Progenitor cell of endocrine pancreas (in vitro differentiated cells): ENCODE measurements around the gene FNBP1L. TPM values are rescaled to one million over a fixed set of nuclear protein-coding genes. Genes with fewer than 3 reads are reported as not detected.

ENCODE experiments used
- DNase-seq: peaks from one replicate; pipeline ENCODE4 v3.0.0; 2021; ENCODE audit warnings: low spot score; ENCODE audit not compliant: unreplicated experiment
- H3K27ac Mint-ChIP-seq: 2 replicates; pipeline ENCODE4 v1.8.0; 2021; ENCODE audit warnings: mild to moderate bottlenecking, moderate library complexity, mixed read lengths
- H3K27me3 Mint-ChIP-seq: 2 replicates; pipeline ENCODE4 v1.8.0; 2021; ENCODE audit warnings: mixed read lengths
- H3K36me3 Mint-ChIP-seq: 2 replicates; pipeline ENCODE4 v1.8.0; 2022; ENCODE audit warnings: mixed read lengths; ENCODE audit not compliant: insufficient read depth
- H3K4me1 Mint-ChIP-seq: 2 replicates; pipeline ENCODE4 v1.8.0; 2021; ENCODE audit warnings: low read depth, mixed read lengths
- H3K4me3 Mint-ChIP-seq: 2 replicates; pipeline ENCODE4 v1.8.0; 2021; ENCODE audit warnings: low read depth, mild to moderate bottlenecking, moderate library complexity, mixed read lengths
- H3K9me3 Mint-ChIP-seq: 2 replicates; pipeline ENCODE4 v1.8.0; 2021; ENCODE audit warnings: low read depth, mixed read lengths
- total RNA-seq: library from RNA; stranded (reverse); gene quantifications from 2 replicates; pipeline ENCODE4 v1.2.1, GENCODE V29; 2021
- TF ChIP-seq, protein P1 (sequence below): fragments of 200-600 bp; sonication (generic); IDR thresholded peaks from one replicate; pipeline ENCODE4 v1.5.0; 2021; ENCODE audit warnings: antibody characterized with exemption, mild to moderate bottlenecking; ENCODE audit not compliant: unreplicated experiment

Gene FNBP1L
- total RNA-seq, 1 donor from 2014 or later, result 136 TPM

DNA sequence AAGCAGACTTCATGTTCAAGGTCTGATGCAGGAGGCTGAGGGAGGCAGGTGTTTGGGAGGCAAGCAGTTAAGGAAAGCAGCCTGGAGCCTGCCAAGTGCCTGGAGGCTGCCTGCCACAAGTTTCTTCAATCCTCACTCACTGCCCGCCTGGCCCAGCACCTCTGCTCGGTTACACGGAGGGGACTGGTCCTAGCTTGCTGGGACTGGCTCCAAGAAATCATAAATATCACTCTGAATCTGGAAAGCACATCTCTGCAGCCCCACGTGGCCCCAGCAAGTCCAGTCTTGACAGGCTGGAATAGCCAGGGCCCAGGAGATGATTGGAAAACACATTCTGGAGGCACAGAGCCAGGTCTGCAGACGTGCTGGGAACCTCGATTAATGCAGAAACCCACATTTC lies 149.8 kb downstream of the FNBP1L start:
- Mint-ChIP-seq H3K27me3 (no peaks in the 10 kb centered on the region), H3K4me1 (peaks cover 16% of the 10 kb centered on the region), H3K4me3 (no peak overlapping the region), H3K36me3 (peaks cover 2% of the 10 kb centered on the region), H3K27ac (no peak overlapping the region), H3K9me3 (no peaks in the 10 kb centered on the region)
- TF ChIP-seq, protein P1, sequence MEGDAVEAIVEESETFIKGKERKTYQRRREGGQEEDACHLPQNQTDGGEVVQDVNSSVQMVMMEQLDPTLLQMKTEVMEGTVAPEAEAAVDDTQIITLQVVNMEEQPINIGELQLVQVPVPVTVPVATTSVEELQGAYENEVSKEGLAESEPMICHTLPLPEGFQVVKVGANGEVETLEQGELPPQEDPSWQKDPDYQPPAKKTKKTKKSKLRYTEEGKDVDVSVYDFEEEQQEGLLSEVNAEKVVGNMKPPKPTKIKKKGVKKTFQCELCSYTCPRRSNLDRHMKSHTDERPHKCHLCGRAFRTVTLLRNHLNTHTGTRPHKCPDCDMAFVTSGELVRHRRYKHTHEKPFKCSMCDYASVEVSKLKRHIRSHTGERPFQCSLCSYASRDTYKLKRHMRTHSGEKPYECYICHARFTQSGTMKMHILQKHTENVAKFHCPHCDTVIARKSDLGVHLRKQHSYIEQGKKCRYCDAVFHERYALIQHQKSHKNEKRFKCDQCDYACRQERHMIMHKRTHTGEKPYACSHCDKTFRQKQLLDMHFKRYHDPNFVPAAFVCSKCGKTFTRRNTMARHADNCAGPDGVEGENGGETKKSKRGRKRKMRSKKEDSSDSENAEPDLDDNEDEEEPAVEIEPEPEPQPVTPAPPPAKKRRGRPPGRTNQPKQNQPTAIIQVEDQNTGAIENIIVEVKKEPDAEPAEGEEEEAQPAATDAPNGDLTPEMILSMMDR, result no peak
- no peak for DNase-seq

DNA sequence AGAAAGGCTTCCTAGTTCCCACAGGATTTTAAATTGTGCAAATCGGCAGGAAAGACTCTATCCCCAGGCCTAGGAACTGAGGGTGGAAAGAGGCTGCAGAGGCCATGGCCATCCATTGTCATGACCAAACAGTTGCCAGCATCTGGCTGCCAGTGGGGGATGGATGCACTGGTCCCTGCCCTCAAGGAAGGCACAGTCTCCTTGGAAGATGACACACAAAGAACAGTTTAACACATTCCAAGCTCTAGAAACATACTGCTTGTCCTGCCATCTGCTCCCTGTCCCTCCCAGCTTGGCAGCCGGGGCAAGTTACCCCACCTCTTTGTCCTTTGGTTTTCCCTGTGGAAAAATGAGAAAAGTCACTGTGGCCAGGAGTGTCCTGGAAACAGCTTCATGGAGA lies 150.5 kb downstream of the FNBP1L start:
- no peaks in the 10 kb centered on the region for H3K9me3 Mint-ChIP-seq
- H3K4me3 Mint-ChIP-seq, result no peak overlapping the region
- H3K4me1 Mint-ChIP-seq, result peaks cover 16% of the 10 kb centered on the region
- peaks cover 2% of the 10 kb centered on the region for H3K36me3 Mint-ChIP-seq
- no peaks in the 10 kb centered on the region for H3K27me3 Mint-ChIP-seq
- DNase-seq, result no peak
- TF ChIP-seq, protein P1, result no peak
- no peak overlapping the region for H3K27ac Mint-ChIP-seq

DNA sequence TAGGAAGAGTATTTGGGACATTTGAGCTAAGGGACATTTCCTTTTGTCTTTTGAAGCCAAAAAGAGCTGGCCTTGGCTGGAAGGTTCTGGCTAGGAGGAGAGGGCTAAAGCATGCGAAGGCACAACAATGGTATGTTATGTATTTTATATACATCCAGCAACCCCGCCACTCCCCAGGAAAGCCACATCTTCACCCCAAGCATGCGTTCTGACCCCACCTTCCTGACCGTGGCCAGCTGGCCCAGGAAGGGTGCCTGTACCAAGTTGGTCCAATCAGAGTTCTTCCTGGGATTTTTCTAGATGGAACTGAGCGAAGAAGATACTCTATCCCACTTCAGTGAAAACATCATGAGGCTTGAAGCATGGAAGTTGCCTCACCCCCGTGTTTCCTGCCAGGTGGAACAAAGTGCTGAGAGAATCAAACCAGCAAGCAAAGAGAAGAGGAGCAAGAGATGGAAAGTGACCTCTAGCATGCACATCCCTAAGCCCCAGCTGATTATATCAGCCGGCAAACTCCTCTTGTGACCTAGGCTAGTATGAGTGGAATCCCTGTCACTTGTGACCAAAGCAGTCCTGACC lies 151.0 kb downstream of the FNBP1L start:
- H3K27ac Mint-ChIP-seq, result no peak overlapping the region
- H3K9me3 Mint-ChIP-seq, result no peaks in the 10 kb centered on the region
- H3K36me3 Mint-ChIP-seq, result peaks cover 2% of the 10 kb centered on the region
- H3K4me1 Mint-ChIP-seq, result peaks cover 13% of the 10 kb centered on the region
- H3K27me3 Mint-ChIP-seq, result no peaks in the 10 kb centered on the region
- TF ChIP-seq, protein P1, result no peak
- H3K4me3 Mint-ChIP-seq, result no peak overlapping the region
- no peak for DNase-seq

DNA sequence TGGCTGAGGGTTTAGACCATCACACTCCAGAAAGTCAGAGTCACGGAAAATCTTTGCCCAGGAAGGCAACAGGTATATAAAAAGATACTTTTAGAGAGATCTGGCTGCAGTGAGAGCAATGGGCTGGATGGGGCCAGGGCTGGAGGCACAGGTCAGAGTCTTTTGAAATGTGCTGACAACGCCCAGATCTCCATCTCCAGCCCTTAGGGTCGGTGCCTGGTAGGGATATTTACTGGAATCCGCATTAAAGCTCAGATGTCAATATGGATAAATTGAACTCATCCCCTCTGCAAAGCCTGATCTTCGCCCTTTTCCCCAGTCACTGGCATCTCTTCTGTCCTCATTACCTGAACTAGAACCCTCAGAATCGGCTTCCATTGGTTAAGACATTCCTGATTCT lies 151.6 kb downstream of the FNBP1L start:
- Mint-ChIP-seq H3K4me1 (peaks cover 12% of the 10 kb centered on the region), H3K27ac (no peak overlapping the region), H3K36me3 (peaks cover 2% of the 10 kb centered on the region), H3K4me3 (no peak overlapping the region), H3K9me3 (no peaks in the 10 kb centered on the region), H3K27me3 (no peaks in the 10 kb centered on the region)
- no peak for DNase-seq
- TF ChIP-seq, protein P1, result no peak

DNA sequence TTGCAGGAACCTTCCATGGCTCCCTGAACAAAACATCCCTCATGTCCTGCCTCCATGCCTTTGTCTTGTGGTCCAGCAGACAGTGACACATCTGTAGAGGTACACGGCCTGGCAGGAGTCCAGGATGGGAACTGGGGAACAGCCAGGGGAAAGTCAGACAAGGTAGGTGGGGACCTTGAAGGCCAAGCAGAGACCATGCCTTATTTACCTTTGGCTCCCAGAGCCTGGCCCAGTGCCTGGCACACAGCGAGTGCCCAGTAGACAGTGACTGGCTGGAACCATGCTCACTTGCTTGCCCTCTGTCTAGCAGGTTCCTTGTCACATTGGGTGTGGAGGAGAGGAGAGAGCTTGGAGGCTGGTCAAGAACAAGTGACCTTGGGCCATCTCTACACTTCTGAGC lies 152.7 kb downstream of the FNBP1L start:
- Mint-ChIP-seq H3K27me3 (no peaks in the 10 kb centered on the region), H3K27ac (no peak overlapping the region), H3K4me1 (peaks cover 21% of the 10 kb centered on the region), H3K9me3 (no peaks in the 10 kb centered on the region), H3K4me3 (no peak overlapping the region), H3K36me3 (peaks cover 2% of the 10 kb centered on the region)
- DNase-seq, result no peak
- TF ChIP-seq, protein P1, result no peak
